LHCN-M2 (cell line): ENCODE results near the gene CUL3. TPM values are rescaled to one million over a fixed set of nuclear protein-coding genes. Genes with fewer than 3 reads are reported as not detected.

ENCODE experiments used
- DNase-seq: peaks from one replicate; pipeline ENCODE4 v3.0.0-alpha.2; 2012; ENCODE audit warnings: low read depth
- total RNA-seq: library from RNA; depleted of rRNA; stranded (reverse); fragments of >200 nt; gene quantifications from 2 replicates; pipeline ENCODE4 v1.2.3, GENCODE V29; 2014; rRNA removed

CUL3 gene
- total RNA-seq, 1 experiment from 2014 or later, result 59.2 TPM

DNA sequence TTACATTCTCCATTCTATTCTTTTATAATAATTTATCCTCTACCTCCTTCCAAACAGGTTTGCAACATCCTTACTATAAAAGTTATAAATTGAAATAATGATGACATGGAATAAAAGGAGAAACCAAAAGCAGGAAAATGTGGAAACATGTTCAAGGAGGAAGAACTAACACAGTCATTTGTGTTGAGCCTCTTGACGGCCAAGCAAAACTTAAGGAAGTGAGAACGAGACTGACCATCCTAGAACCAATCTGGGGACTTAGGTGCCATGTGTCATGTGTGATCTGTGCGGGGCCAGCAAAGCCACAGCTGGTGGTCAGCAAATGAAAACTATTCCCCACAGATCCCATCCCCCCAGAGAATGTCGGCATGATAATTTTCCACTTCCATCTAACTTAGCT, 157.7 kb downstream of the CUL3 start:
- no peak for DNase-seq

- DNase-seq, result no peak
These were observed 158.5 kb downstream of the CUL3 start for GRCh38 chr2:224426656-224427055.

DNA sequence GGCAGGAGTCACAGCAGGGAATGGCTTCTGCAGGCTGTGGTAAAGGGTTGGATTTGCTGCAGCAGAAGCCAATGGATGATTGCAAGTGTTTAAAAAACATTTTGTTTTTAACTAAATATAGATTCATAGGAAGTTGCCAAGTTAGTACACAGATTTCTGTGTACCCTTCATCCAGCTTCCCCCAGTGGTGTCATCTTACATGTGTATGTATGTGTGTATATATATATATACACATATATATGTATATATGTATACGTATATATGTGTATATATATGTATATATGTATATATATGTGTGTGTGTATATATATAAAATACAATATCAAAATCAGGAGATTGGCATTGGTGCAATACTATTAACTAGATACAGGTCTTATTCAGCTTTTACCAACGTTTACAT, 164.1 kb downstream of the CUL3 start:
- DNase-seq, result no peak

Other genes starting within 250 kb of the CUL3 start
- 0.06 TPM in 1 of 2 replicates, not detected in the other for gene FAM124B, start 183.3 kb downstream of the CUL3 start, total RNA-seq
- not detected in 2 replicates for gene CCDC195, start 131.0 kb upstream of the CUL3 start, total RNA-seq